A549 treated with AZD9567 at 1 μM for 4 hours (cell line): ENCODE measurements around the gene BCL6B. TPM values are rescaled to one million over a fixed set of nuclear protein-coding genes. Genes with fewer than 3 reads are reported as not detected.

Source experiments
- total RNA-seq: library from RNA; stranded (reverse); fragments of 200-300 nt; extraction: Qiagen RNA extraction; gene quantifications from 5 replicates; pipeline ENCODE4 v1.2.3, GENCODE V29; 2022; ENCODE audit not compliant: insufficient read depth

Gene BCL6B, protein sequence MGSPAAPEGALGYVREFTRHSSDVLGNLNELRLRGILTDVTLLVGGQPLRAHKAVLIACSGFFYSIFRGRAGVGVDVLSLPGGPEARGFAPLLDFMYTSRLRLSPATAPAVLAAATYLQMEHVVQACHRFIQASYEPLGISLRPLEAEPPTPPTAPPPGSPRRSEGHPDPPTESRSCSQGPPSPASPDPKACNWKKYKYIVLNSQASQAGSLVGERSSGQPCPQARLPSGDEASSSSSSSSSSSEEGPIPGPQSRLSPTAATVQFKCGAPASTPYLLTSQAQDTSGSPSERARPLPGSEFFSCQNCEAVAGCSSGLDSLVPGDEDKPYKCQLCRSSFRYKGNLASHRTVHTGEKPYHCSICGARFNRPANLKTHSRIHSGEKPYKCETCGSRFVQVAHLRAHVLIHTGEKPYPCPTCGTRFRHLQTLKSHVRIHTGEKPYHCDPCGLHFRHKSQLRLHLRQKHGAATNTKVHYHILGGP
- not detected in 5 replicates for total RNA-seq

DNA sequence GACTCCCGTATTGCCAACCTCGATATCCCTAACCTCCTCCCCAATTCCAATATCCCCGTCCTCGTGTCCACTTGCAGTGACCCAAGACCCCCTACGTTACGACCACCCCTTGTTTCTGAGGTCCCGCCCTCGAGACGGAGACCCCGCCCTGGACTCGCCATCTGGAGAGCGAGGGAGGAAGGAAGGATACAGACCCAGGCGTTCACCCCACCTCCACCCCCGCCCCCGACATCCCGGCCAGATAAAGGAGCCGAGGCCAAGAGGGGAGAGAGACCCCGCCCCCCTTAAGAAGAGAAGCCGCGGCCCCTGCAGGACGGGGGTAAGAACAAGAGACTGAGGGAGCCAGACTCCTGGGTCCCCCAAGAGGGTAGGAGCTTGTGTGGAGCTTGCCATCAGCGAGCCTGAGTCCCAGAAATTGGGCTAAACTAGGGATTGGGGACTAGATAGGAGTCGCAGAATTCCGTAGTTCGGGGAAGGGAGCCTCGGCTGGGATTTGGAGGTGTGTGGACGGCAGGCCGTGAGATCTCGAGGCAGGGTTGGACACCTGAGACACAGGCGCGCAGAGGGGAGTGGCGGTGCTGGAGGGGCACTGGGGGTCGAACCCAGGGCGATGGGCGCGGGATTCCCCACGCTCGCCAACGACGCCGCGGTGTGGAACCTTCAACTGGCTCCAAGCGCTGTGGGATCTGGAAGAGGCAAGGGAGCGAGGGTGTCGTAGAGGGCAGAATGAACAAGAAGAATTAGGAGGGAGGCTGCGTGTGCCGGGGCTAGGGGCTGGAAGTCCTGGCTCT is at the start of gene BCL6B:
BCL6B (plus strand) TSS at position 270 of the 791 bp plus-strand sequence. CDS start 622 bp downstream, outside the sequence.

GRCh38 chr17:6995500-6996255 is 27.2 kb upstream of the BCL6B start, which contains the start of gene ALOX12:
ALOX12 (plus strand) TSS chr17:6996049; CDS start chr17:6996118, 69 bp downstream.

DNA sequence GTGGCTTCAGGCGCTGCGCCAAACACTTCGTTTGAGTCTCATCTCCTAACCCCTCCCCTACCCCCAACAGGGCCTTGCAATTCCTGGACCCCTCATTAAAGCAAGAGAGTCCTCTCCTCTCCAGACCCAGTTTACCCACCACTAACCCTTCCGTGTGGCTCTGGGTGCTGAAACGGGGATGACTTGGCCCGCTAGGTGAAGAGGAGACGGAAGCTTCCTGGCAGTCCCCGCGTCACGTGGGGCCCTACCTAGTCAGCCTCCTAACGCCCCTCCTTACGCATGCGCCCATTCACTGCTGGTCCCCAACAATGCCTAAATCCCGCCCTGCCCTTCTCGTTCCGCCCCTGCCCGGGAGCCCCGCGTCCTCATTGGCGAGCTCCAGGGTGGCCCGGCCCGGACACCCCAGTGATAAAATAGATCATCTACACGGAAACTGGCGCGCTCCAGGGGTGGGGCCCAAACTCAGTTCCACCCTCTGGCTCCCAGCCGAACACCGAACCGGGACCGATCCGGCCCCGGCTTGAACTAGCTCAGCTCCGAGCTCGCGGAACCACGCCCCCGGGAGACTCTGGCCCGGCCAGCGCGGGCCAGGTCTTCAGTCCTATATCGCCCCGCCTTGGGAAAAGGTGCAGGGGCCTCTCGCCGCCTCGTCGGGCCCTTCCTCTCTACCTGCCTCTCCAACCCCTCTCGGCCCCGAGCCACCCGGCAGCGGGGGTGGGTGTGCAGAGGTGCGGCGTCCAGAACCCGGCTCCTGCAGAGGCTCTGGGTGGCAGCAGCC is 12.9 kb downstream of the BCL6B start, which contains the start of gene SLC16A13:
SLC16A13 (plus strand) TSS at position 425 of the 778 bp plus-strand sequence. CDS start 368 bp downstream, outside the sequence.

GRCh38 chr17:7043497-7044198 is 20.8 kb downstream of the BCL6B start, which contains the start of gene SLC16A11:
SLC16A11 (minus strand) TSS chr17:7044092; CDS start chr17:7043513, 579 bp downstream.

Other genes starting within 250 kb of the BCL6B start
- not detected in 5 replicates for gene FBXO39, start 246.8 kb upstream of the BCL6B start, total RNA-seq
- gene TEKT1, start 191.3 kb upstream of the BCL6B start, total RNA-seq = 0.06 to 0.13 TPM in 2 of 5 replicates, not detected in the others
- gene ALOX12, start 27.0 kb upstream of the BCL6B start, total RNA-seq = not detected in 5 replicates
- 364 to 487 TPM (median 429 TPM) in 5 replicates for gene RNASEK, start 10.4 kb upstream of the BCL6B start, total RNA-seq
- 3.5 to 8.5 TPM (median 7.7 TPM) in 5 replicates for gene SLC16A13, start 13.0 kb downstream of the BCL6B start, total RNA-seq
- gene SLC16A11, start 21.0 kb downstream of the BCL6B start, total RNA-seq = not detected in 5 replicates
- gene CLEC10A, start 57.2 kb downstream of the BCL6B start, total RNA-seq = not detected in 5 replicates
- gene ASGR2, start 91.8 kb downstream of the BCL6B start, total RNA-seq = 1.5 TPM in 1 of 5 replicates, not detected in the others
- gene ASGR1, start 156.3 kb downstream of the BCL6B start, total RNA-seq = 0.70 to 1.2 TPM (median 0.90 TPM) in 4 of 5 replicates, not detected in the other
- 5.9 to 6.9 TPM (median 6.2 TPM) in 5 replicates for gene DLG4, start 196.8 kb downstream of the BCL6B start, total RNA-seq
- gene ACADVL, start 196.9 kb downstream of the BCL6B start, total RNA-seq = 264 to 485 TPM (median 439 TPM) in 5 replicates
- gene DVL2, start 211.5 kb downstream of the BCL6B start, total RNA-seq = 29.2 to 43.3 TPM (median 42.3 TPM) in 5 replicates
- 67.2 to 91.5 TPM (median 83.0 TPM) in 5 replicates for gene PHF23, start 216.4 kb downstream of the BCL6B start, total RNA-seq
- 638 to 734 TPM (median 663 TPM) in 5 replicates for gene GABARAP, start 219.4 kb downstream of the BCL6B start, total RNA-seq
- gene CTDNEP1, start 228.7 kb downstream of the BCL6B start, total RNA-seq = 202 to 277 TPM (median 222 TPM) in 5 replicates
- 115 to 144 TPM (median 128 TPM) in 5 replicates for gene ELP5, start 229.2 kb downstream of the BCL6B start, total RNA-seq
- 1.4 to 1.8 TPM (median 1.6 TPM) in 4 of 5 replicates, not detected in the other for gene CLDN7, start 239.4 kb downstream of the BCL6B start, total RNA-seq